IMR-90 (cell line): Measurements from ENCODE around the gene TMPRSS3. TPM values are rescaled to one million over a fixed set of nuclear protein-coding genes. Genes with fewer than 3 reads are reported as not detected.

Experiments used
- ATAC-seq: fragments of 200-7000 bp; cut with Tn5 transposase; 2 replicates; pipeline ENCODE4 v1.9.1; 2020; ENCODE audit warnings: low read depth, mild to moderate bottlenecking, moderate library complexity
- BruUV-seq: library from RNA; stranded (reverse); fragments of 400-500 nt; replicated peaks from 2 replicates; lab custom pipeline; 2021; lab: Mats Ljungman, UMichigan
- CTCF ChIA-PET: fragments of 300-600 bp; formaldehyde crosslinking; extraction: SDS; loops from one replicate; lab custom pipeline; 2021; ENCODE audit warnings: antibody characterized with exemption; lab: Yijun Ruan, JAX
- POLR2A ChIA-PET: fragments of 300-600 bp; sonication (Branson Sonifier 250); formaldehyde crosslinking; loops from one replicate; lab custom pipeline; 2022; ENCODE audit warnings: antibody characterized with exemption; ENCODE audit not compliant: unreplicated experiment; lab: Charles Lee
- DNase-seq: peaks from one replicate; pipeline ENCODE4 v3.0.0; 2013
- H2AFZ ChIP-seq: replicated peaks from 2 replicates; pipeline ENCODE3; 2013; ENCODE audit warnings: low read length, mild to moderate bottlenecking; ENCODE audit not compliant: poor library complexity
- H2AK5ac ChIP-seq: 2 replicates; pipeline ENCODE4 v1.6.1; 2013; ENCODE audit warnings: low read depth, low read length, inconsistent platforms
- H2AK9ac ChIP-seq: replicated peaks from 2 replicates; pipeline ENCODE3; 2013; ENCODE audit warnings: mild to moderate bottlenecking, low read depth, low read length, moderate library complexity; ENCODE audit not compliant: poor library complexity
- H2BK120ac ChIP-seq: 2 replicates; pipeline ENCODE4 v1.6.1; 2013; ENCODE audit warnings: low read depth, low read length, inconsistent platforms
- H2BK15ac ChIP-seq: 3 replicates; pipeline ENCODE4 v1.6.1; 2013; ENCODE audit warnings: low read depth, low read length, inconsistent platforms
- H2BK20ac ChIP-seq: 2 replicates; pipeline ENCODE4 v1.6.1; 2013; ENCODE audit warnings: low read depth, mild to moderate bottlenecking, inconsistent platforms, low read length, moderate library complexity
- H2BK5ac ChIP-seq: 2 replicates; pipeline ENCODE4 v1.6.1; 2013; ENCODE audit warnings: mild to moderate bottlenecking, low read depth, low read length, inconsistent platforms; ENCODE audit not compliant: poor library complexity, severe bottlenecking
- H3K14ac ChIP-seq: replicated peaks from 2 replicates; pipeline ENCODE4 v1.6.1; 2013; ENCODE audit warnings: low read depth, low read length, inconsistent platforms
- H3K18ac ChIP-seq: 2 replicates; pipeline ENCODE4 v1.6.1; 2013; ENCODE audit warnings: low read depth, low read length, control low read depth
- H3K23ac ChIP-seq: 2 replicates; pipeline ENCODE4 v1.6.1; 2013; ENCODE audit warnings: low read depth, low read length, inconsistent platforms
- H3K27ac ChIP-seq: 2 replicates; pipeline ENCODE4 v1.5.1; 2013; ENCODE audit warnings: mild to moderate bottlenecking, control low read depth, low read length; ENCODE audit not compliant: insufficient read depth
- H3K27me3 ChIP-seq: 2 replicates; pipeline ENCODE4 v1.6.1; 2013; ENCODE audit warnings: low read length; ENCODE audit not compliant: control insufficient read depth, insufficient read depth
- H3K36me3 ChIP-seq: 2 replicates; pipeline ENCODE4 v1.6.1; 2013; ENCODE audit warnings: low read length, mixed read lengths; ENCODE audit not compliant: control insufficient read depth, insufficient read depth
- H3K4ac ChIP-seq: 2 replicates; pipeline ENCODE4 v1.6.1; 2013; ENCODE audit warnings: low read depth, low read length, inconsistent platforms
- H3K4me1 ChIP-seq: 2 replicates; pipeline ENCODE4 v1.6.1; 2013; ENCODE audit warnings: low read length, mixed read lengths; ENCODE audit not compliant: control insufficient read depth, insufficient read depth
- H3K4me2 ChIP-seq: 2 replicates; pipeline ENCODE4 v1.6.1; 2013; ENCODE audit warnings: low read depth, mild to moderate bottlenecking, control low read depth, low read length, moderate library complexity
- H3K4me3 ChIP-seq: 2 replicates; pipeline ENCODE4 v1.5.1; 2013; ENCODE audit warnings: low read depth, mild to moderate bottlenecking, control low read depth, low read length, moderate library complexity; ENCODE audit not compliant: insufficient read depth
- H3K56ac ChIP-seq: 2 replicates; pipeline ENCODE4 v1.6.1; 2013; ENCODE audit warnings: low read length, inconsistent platforms; ENCODE audit not compliant: insufficient read depth; ENCODE audit errors: extremely low read depth
- H3K79me1 ChIP-seq, 2 experiments: 2 replicates each; pipeline ENCODE4 v1.6.1; 2013; ENCODE audit warnings: low read length in 2 of 2, inconsistent platforms in 1 of 2, low read depth in 1 of 2
- H3K9ac ChIP-seq: 2 replicates; pipeline ENCODE4 v1.6.1; 2013; ENCODE audit warnings: low read depth, low read length, control low read depth
- H3K9me1 ChIP-seq: 2 replicates; pipeline ENCODE4 v1.6.1; 2013; ENCODE audit warnings: low read length, inconsistent platforms; ENCODE audit not compliant: insufficient read depth
- H3K9me3 ChIP-seq: 2 replicates; pipeline ENCODE4 v1.6.1; 2013; ENCODE audit warnings: low read length; ENCODE audit not compliant: control insufficient read depth, insufficient read depth
- H4K20me1 ChIP-seq: 2 replicates; pipeline ENCODE4 v1.6.1; 2013; ENCODE audit warnings: low read length, inconsistent platforms; ENCODE audit not compliant: insufficient read depth
- H4K5ac ChIP-seq: 2 replicates; pipeline ENCODE4 v1.6.1; 2013; ENCODE audit warnings: mild to moderate bottlenecking, low read depth, low read length, control low read depth
- H4K8ac ChIP-seq, 2 experiments: 2 replicates each; pipeline ENCODE4 v1.6.1; 2013; ENCODE audit warnings: low read depth in 2 of 2, low read length in 2 of 2, control low read depth in 1 of 2, inconsistent platforms in 1 of 2
- H4K91ac ChIP-seq: 2 replicates; pipeline ENCODE4 v1.6.1; 2013; ENCODE audit warnings: low read depth, low read length, inconsistent platforms; ENCODE audit not compliant: insufficient read depth
- BHLHE40 ChIP-seq: fragments of 150-350 bp; IDR thresholded peaks from 2 replicates; pipeline ENCODE4 v1.6.1; 2016; ENCODE audit warnings: mild to moderate bottlenecking, low read depth, low read length
- CEBPB ChIP-seq: IDR thresholded peaks from 2 replicates; pipeline ENCODE4 v1.6.1; 2012; ENCODE audit warnings: low read depth, low read length, improper control_type of control experiment
- CHD1 ChIP-seq: IDR thresholded peaks from 2 replicates; pipeline ENCODE4 v1.6.1; 2012; ENCODE audit warnings: low read depth, low read length, improper control_type of control experiment
- FOS ChIP-seq: fragments of 150-350 bp; IDR thresholded peaks from 2 replicates; pipeline ENCODE4 v1.6.1; 2016; ENCODE audit warnings: low read depth, low read length
- MAZ ChIP-seq: IDR thresholded peaks from 2 replicates; pipeline ENCODE4 v1.6.1; 2012; ENCODE audit warnings: low read depth, mild to moderate bottlenecking, low read length, improper control_type of control experiment, moderate library complexity, borderline replicate concordance
- MXI1 ChIP-seq: IDR thresholded peaks from 2 replicates; pipeline ENCODE4 v1.6.1; 2012; ENCODE audit warnings: low read depth, mild to moderate bottlenecking, low read length, moderate library complexity, borderline replicate concordance
- POLR2A ChIP-seq: IDR thresholded peaks from 2 replicates; pipeline ENCODE4 v1.6.1; 2012; ENCODE audit warnings: mild to moderate bottlenecking, low read depth, low read length
- RCOR1 ChIP-seq: IDR thresholded peaks from 2 replicates; pipeline ENCODE4 v1.6.1; 2012; ENCODE audit warnings: mild to moderate bottlenecking, low read length, improper control_type of control experiment; ENCODE audit not compliant: insufficient replicate concordance
- USF2 ChIP-seq: fragments of 150-350 bp; IDR thresholded peaks from 2 replicates; pipeline ENCODE4 v1.6.1; 2017; ENCODE audit warnings: mild to moderate bottlenecking, antibody characterized with exemption, low read length, low read depth
- WGBS, 2 experiments: methylation state at CpG; one replicate each; pipeline versions ENCODE4 v1.1.5 to v1.1.7; 2013; ENCODE audit warnings: missing lambda C conversion rate in 2 of 2; ENCODE audit not compliant: insufficient read length in 1 of 2; ENCODE audit errors: extremely low coverage in 2 of 2; 5-methylcytosine and 5-hydroxymethylcytosine counted together
- dilution Hi-C: fragments of 300-500 bp; cut with HindIII; formaldehyde crosslinking; loops from one replicate; pipeline ENCODE4 v1.14.3; 2018; ENCODE audit warnings: low sequenced_read_pairs; ENCODE audit not compliant: unreplicated experiment
- in situ Hi-C: fragments of 300-500 bp; cut with MboI; formaldehyde crosslinking; loops from 3 replicates; pipeline ENCODE4 v1.14.3; 2019; ENCODE audit warnings: low sequenced_read_pairs, inconsistent platforms, mixed read lengths
- intact Hi-C: fragments of 100-400 bp; cut with micrococcal nuclease; formaldehyde crosslinking; loops from 2 replicates; pipeline ENCODE4 v1.10.0; 2022
- polyA plus RNA-seq, 3 experiments: library from polyadenylated mRNA; depleted of rRNA; stranded (reverse); fragments of >200 nt; gene quantifications; 2 replicates each; pipeline ENCODE4 v1.2.3, GENCODE V29; 2012; ENCODE audit warnings: low replicate concordance in 1 of 3
- total RNA-seq: library from RNA; depleted of rRNA; stranded (reverse); fragments of >200 nt; gene quantifications from 2 replicates; pipeline ENCODE4 v1.2.3, GENCODE V29; 2012

Gene TMPRSS3
- total and polyA plus RNA-seq, 2 of the 4 experiments (the other 2 are of a cell fraction), result not detected

- ChIA-PET CTCF (no interaction called here), POLR2A (no interaction called here)
- Histone ChIP-seq H3K4me3 (no peak within 1 kb of the TSS), H3K14ac (no peak within 1 kb of the TSS), H2AFZ (no peak within 1 kb of the TSS), H2BK120ac (no peak within 1 kb of the TSS), H4K20me1 (no peaks in the 10 kb centered on the region), H3K56ac (no peak within 1 kb of the TSS), H2BK5ac (no peak within 1 kb of the TSS), H3K4me2 (no peak within 1 kb of the TSS), H2AK5ac (no peak within 1 kb of the TSS), H4K5ac (no peak within 1 kb of the TSS), H3K18ac (no peak within 1 kb of the TSS), H3K4ac (no peak within 1 kb of the TSS), H3K4me1 (no peaks in the 10 kb centered on the region), H3K9me3 (no peaks in the 10 kb centered on the region), H3K9ac (no peak within 1 kb of the TSS), H3K36me3 (no peaks in the 10 kb centered on the region), H2BK20ac (no peak within 1 kb of the TSS), H3K79me1 (no peaks in the 10 kb centered on the region), H3K23ac (no peak within 1 kb of the TSS), H2AK9ac (no peak within 1 kb of the TSS), H4K91ac (no peak within 1 kb of the TSS), H4K8ac (no peak within 1 kb of the TSS), H2BK15ac (no peak within 1 kb of the TSS), H3K27ac (no peak within 1 kb of the TSS), H3K9me1 (no peaks in the 10 kb centered on the region), H3K27me3 (peaks cover 6% of the 10 kb centered on the region; the same call in 1 of the 2 replicates)
- BruUV-seq, result no TSS peak
- dilution Hi-C loops (no loop called here), intact Hi-C loops (no loop called here), in situ Hi-C loops (no loop called here)
- TF ChIP-seq BHLHE40, result no peak
- no peak for TF ChIP-seq RCOR1
- TF ChIP-seq MXI1, result no peak
- no peak for TF ChIP-seq CEBPB
- TF ChIP-seq MAZ, result no peak
- TF ChIP-seq CHD1, result no peak
- TF ChIP-seq POLR2A, result no peak
- no peak for TF ChIP-seq FOS
- TF ChIP-seq USF2, result no peak
- no peak for DNase-seq
- 68% methylated on average over 4 of the region's 21 CpGs; no CpG with 5 or more reads in 1 of the 2 experiments for WGBS, 2 experiments
- ATAC-seq, result no peak
These were observed 7.9 kb upstream of the TMPRSS3 start, which contains the start of gene UBASH3A for GRCh38 chr21:42403611-42404231. TSS of gene UBASH3A (plus strand) at chr21:42403902. CDS start at chr21:42403946, 44 bp downstream.
